GM12874 (cell line): ENCODE results near the gene LASP1.

ENCODE experiments used
- TF ChIP-seq, protein P1 (sequence below): IDR thresholded peaks from 2 replicates; pipeline ENCODE4 v1.5.1; 2011; ENCODE audit warnings: low read depth, mild to moderate bottlenecking, control low read depth, low read length, moderate library complexity; ENCODE audit not compliant: insufficient read depth

The LASP1 gene

GRCh38 chr17:38917259-38917658, 47.4 kb downstream of the LASP1 start:
- TF ChIP-seq, protein P1, sequence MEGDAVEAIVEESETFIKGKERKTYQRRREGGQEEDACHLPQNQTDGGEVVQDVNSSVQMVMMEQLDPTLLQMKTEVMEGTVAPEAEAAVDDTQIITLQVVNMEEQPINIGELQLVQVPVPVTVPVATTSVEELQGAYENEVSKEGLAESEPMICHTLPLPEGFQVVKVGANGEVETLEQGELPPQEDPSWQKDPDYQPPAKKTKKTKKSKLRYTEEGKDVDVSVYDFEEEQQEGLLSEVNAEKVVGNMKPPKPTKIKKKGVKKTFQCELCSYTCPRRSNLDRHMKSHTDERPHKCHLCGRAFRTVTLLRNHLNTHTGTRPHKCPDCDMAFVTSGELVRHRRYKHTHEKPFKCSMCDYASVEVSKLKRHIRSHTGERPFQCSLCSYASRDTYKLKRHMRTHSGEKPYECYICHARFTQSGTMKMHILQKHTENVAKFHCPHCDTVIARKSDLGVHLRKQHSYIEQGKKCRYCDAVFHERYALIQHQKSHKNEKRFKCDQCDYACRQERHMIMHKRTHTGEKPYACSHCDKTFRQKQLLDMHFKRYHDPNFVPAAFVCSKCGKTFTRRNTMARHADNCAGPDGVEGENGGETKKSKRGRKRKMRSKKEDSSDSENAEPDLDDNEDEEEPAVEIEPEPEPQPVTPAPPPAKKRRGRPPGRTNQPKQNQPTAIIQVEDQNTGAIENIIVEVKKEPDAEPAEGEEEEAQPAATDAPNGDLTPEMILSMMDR, result no peak

- TF ChIP-seq, protein P1, result no peak
Observed at GRCh38 chr17:38918129-38918913, 48.5 kb downstream of the LASP1 start.

DNA sequence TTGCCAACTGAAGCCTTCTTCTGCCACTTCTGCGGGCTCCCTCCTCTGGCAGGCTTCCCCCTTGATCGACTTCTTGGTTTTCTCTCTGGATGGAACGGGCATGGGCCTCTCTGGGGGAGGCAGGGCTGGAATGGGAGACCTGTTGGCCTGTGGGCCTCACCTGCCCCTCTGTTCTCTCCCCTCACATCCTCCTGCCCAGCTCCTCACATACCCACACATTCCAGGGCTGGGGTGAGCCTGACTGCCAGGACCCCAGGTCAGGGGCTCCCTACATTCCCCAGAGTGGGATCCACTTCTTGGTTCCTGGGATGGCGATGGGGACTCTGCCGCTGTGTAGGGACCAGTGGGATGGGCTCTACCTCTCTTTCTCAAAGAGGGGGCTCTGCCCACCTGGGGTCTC, 49.1 kb downstream of the LASP1 start:
- TF ChIP-seq, protein P1, result no peak

DNA sequence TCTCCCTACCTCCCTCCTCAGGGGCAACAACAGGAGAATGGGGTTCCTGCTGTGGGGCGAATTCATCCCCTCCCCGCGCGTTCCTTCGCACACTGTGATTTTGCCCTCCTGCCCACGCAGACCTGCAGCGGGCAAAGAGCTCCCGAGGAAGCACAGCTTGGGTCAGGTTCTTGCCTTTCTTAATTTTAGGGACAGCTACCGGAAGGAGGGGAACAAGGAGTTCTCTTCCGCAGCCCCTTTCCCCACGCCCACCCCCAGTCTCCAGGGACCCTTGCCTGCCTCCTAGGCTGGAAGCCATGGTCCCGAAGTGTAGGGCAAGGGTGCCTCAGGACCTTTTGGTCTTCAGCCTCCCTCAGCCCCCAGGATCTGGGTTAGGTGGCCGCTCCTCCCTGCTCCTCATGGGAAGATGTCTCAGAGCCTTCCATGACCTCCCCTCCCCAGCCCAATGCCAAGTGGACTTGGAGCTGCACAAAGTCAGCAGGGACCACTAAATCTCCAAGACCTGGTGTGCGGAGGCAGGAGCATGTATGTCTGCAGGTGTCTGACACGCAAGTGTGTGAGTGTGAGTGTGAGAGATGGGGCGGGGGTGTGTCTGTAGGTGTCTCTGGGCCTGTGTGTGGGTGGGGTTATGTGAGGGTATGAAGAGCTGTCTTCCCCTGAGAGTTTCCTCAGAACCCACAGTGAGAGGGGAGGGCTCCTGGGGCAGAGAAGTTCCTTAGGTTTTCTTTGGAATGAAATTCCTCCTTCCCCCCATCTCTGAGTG, 49.6 kb downstream of the LASP1 start:
- TF ChIP-seq, protein P1, result no peak

DNA sequence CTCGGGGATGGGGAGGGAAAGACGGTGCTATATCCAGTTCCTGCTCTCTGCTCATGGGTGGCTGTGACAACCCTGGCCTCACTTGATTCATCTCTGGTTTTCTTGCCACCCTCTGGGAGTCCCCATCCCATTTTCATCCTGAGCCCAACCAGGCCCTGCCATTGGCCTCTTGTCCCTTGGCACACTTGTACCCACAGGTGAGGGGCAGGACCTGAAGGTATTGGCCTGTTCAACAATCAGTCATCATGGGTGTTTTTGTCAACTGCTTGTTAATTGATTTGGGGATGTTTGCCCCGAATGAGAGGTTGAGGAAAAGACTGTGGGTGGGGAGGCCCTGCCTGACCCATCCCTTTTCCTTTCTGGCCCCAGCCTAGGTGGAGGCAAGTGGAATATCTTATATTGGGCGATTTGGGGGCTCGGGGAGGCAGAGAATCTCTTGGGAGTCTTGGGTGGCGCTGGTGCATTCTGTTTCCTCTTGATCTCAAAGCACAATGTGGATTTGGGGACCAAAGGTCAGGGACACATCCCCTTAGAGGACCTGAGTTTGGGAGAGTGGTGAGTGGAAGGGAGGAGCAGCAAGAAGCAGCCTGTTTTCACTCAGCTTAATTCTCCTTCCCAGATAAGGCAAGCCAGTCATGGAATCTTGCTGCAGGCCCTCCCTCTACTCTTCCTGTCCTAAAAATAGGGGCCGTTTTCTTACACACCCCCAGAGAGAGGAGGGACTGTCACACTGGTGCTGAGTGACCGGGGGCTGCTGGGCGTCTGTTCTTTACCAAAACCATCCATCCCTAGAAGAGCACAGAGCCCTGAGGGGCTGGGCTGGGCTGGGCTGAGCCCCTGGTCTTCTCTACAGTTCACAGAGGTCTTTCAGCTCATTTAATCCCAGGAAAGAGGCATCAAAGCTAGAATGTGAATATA, 50.8 kb downstream of the LASP1 start:
- TF ChIP-seq, protein P1, result no peak

- TF ChIP-seq, protein P1, result no peak
Observed at GRCh38 chr17:38921756-38922411, 52.0 kb downstream of the LASP1 start.
